ENCODE measurements around the gene PROSER3. TPM values are rescaled to one million over a fixed set of nuclear protein-coding genes. Genes with fewer than 3 reads are reported as not detected.

PROSER3 gene
- total RNA-seq, 2 donors from 2014 or later: 7.3 to 14.2 TPM

- H3K9me3 ChIP-seq: no peaks in the 10 kb centered on the region
- intact Hi-C loops (cut with DNase I): no loop called here
- ATAC-seq (no peak), DNase-seq (no peak)
- no peak overlapping the region for H3K27ac ChIP-seq
- no peak overlapping the region for H3K4me3 ChIP-seq
- TF ChIP-seq CTCF (IDR thresholded peaks at IDR 0.05) (no peak), POLR2A (IDR thresholded peaks at IDR 0.05) (no peak)
- no peaks in the 10 kb centered on the region for H3K27me3 ChIP-seq
- H3K4me1 ChIP-seq: no peaks in the 10 kb centered on the region
- H3K36me3 ChIP-seq (replicated peaks in 1 of 2; ENCODE audit: insufficient read depth in 1 of 2, low read depth in 2 of 2): peaks cover 29 to 76% of the 10 kb centered on the region in 2 donors
- 85 to 92% methylated on average over 7 to 20 of the region's 25 CpGs for WGBS, 2 donors
Observed at GRCh38 chr19:35727053-35727955, 30.7 kb upstream of the PROSER3 start.

GRCh38 chr19:35727956-35728706 is 29.8 kb upstream of the PROSER3 start:
- Histone ChIP-seq H3K9me3 (no peaks in the 10 kb centered on the region), H3K27ac (no peak overlapping the region), H3K36me3 (replicated peaks in 1 of 2; ENCODE audit: insufficient read depth in 1 of 2, low read depth in 2 of 2) (peaks cover 29 to 72% of the 10 kb centered on the region in 2 donors), H3K4me1 (no peaks in the 10 kb centered on the region), H3K4me3 (no peak overlapping the region), H3K27me3 (no peaks in the 10 kb centered on the region)
- DNase-seq: no peak
- ATAC-seq: no peak
- WGBS, 2 donors: 91 to 93% methylated on average over 19 of the region's 19 CpGs
- intact Hi-C loops (cut with DNase I): no loop called here
- TF ChIP-seq POLR2A (IDR thresholded peaks at IDR 0.05) (no peak), CTCF (IDR thresholded peaks at IDR 0.05) (no peak)

GRCh38 chr19:35729021-35729420 is 29.0 kb upstream of the PROSER3 start:
- no peaks in the 10 kb centered on the region for H3K9me3 ChIP-seq
- peaks cover 24 to 64% of the 10 kb centered on the region in 2 donors for H3K36me3 ChIP-seq (replicated peaks in 1 of 2; ENCODE audit: insufficient read depth in 1 of 2, low read depth in 2 of 2)
- WGBS, 2 donors: 87 to 91% methylated on average over 16 to 18 of the region's 18 CpGs
- TF ChIP-seq POLR2A (IDR thresholded peaks at IDR 0.05): no peak
- no peak for DNase-seq
- no peak for ATAC-seq
- H3K4me1 ChIP-seq: no peaks in the 10 kb centered on the region
- intact Hi-C loops (cut with DNase I): no loop called here
- H3K4me3 ChIP-seq: no peak overlapping the region
- no peaks in the 10 kb centered on the region for H3K27me3 ChIP-seq
- H3K27ac ChIP-seq: no peak overlapping the region

GRCh38 chr19:35729763-35730162 is 28.2 kb upstream of the PROSER3 start:
- WGBS, 2 donors: 64 to 94% methylated on average over 2 to 11 of the region's 11 CpGs
- ATAC-seq (no peak), DNase-seq (no peak)

More at GRCh38 chr19:35729763-35730162, 28.2 kb upstream of the PROSER3 start:
- H3K36me3 ChIP-seq (replicated peaks in 1 of 2; ENCODE audit: insufficient read depth in 1 of 2, low read depth in 2 of 2): peaks cover 17 to 64% of the 10 kb centered on the region in 2 donors
- no peak overlapping the region for H3K27ac ChIP-seq
- no peaks in the 10 kb centered on the region for H3K4me1 ChIP-seq
- intact Hi-C loops (cut with DNase I): no loop called here
- no peak for TF ChIP-seq CTCF (IDR thresholded peaks at IDR 0.05)
- TF ChIP-seq POLR2A (IDR thresholded peaks at IDR 0.05): no peak
- H3K9me3 ChIP-seq: no peaks in the 10 kb centered on the region
- H3K4me3 ChIP-seq: no peak overlapping the region
- H3K27me3 ChIP-seq: no peaks in the 10 kb centered on the region

Measured in body of pancreas (tissue), 4 donors.